Lung (tissue), 12 donors: ENCODE results near the gene LARGE1. TPM values are rescaled to one million over a fixed set of nuclear protein-coding genes. Genes with fewer than 3 reads are reported as not detected.

ENCODE experiments used
- ATAC-seq: fragments of 200-7000 bp; cut with Tn5 transposase; one replicate; pipeline ENCODE4 v1.9.1; 2020; ENCODE audit warnings: moderate number of reproducible peaks; ENCODE audit not compliant: insufficient read depth, low FRiP score
- DNase-seq, 3 donors: peaks; one replicate each; pipeline ENCODE4 v3.0.0-alpha.2; 2013 to 2017
- H3K27ac ChIP-seq, 2 donors: one replicate each; pipeline ENCODE4 v1.5.1; 2013; ENCODE audit warnings: mild to moderate bottlenecking in 2 of 2, moderate library complexity in 2 of 2, control low read depth in 1 of 2, inconsistent platforms in 1 of 2, low read depth in 1 of 2, low read length in 1 of 2
- H3K27me3 ChIP-seq, 3 donors: one replicate each; pipeline ENCODE4 v1.5.1; 2013; ENCODE audit warnings: low read length in 2 of 3; ENCODE audit not compliant: control insufficient read depth in 3 of 3, insufficient read depth in 3 of 3
- H3K36me3 ChIP-seq, 4 donors: one replicate each; pipeline ENCODE4 v1.5.1; 2013; ENCODE audit warnings: low read length in 4 of 4, mild to moderate bottlenecking in 1 of 4, moderate library complexity in 1 of 4; ENCODE audit not compliant: control insufficient read depth in 4 of 4, insufficient read depth in 4 of 4
- H3K4me1 ChIP-seq, 5 donors: one replicate each; pipeline ENCODE4 v1.5.1; 2013; ENCODE audit warnings: low read length in 5 of 5, mild to moderate bottlenecking in 2 of 5, moderate library complexity in 1 of 5; ENCODE audit not compliant: control insufficient read depth in 5 of 5, insufficient read depth in 5 of 5
- H3K4me3 ChIP-seq: one replicate; pipeline ENCODE4 v1.5.1; 2013; ENCODE audit warnings: mild to moderate bottlenecking, control low read depth, moderate library complexity
- H3K9ac ChIP-seq, 2 donors: one replicate each; pipeline ENCODE4 v1.5.1; 2013; ENCODE audit warnings: low read length in 2 of 2, control low read depth in 1 of 2; ENCODE audit not compliant: insufficient read depth in 1 of 2
- H3K9me3 ChIP-seq, 4 donors: one replicate each; pipeline ENCODE4 v1.5.1; 2013; ENCODE audit warnings: low read length in 3 of 4, mild to moderate bottlenecking in 1 of 4, moderate library complexity in 1 of 4; ENCODE audit not compliant: control insufficient read depth in 4 of 4, insufficient read depth in 3 of 4
- CTCF ChIP-seq: IDR thresholded peaks from 2 replicates; pipeline ENCODE4 v1.5.1; 2012; ENCODE audit warnings: mild to moderate bottlenecking; ENCODE audit errors: control extremely low read depth, extremely low read depth
- WGBS, 2 donors: extraction: QIAGEN DNeasy Blood & Tissue Kit; methylation state at CpG; one replicate each; pipeline ENCODE4 v1.1.7; 2013; 5-methylcytosine and 5-hydroxymethylcytosine counted together
- polyA plus RNA-seq, 2 donors: library from polyadenylated mRNA; stranded (reverse); fragments of 200-250 nt; gene quantifications; one replicate each; pipeline ENCODE4 v1.2.1, GENCODE V29; 2013
- total RNA-seq, 2 donors: library from RNA; depleted of rRNA in 1 of 2; stranded (reverse); fragments of >200 nt in 1 of 2; gene quantifications; one replicate each; pipeline ENCODE4 v1.2.1, GENCODE V29; 2014 to 2021
- donor health status: control.
- donor health status: control.
- donor health status: Bipolar disorder and iron deficiency.
- donor health status: healthy.
- donor health status: DM: yes; HTN: yes; CAD: no.

LARGE1 gene
- total and polyA plus RNA-seq, 4 donors: 2.9 to 41.1 (median 15.4) TPM

- Histone ChIP-seq H3K9ac (no peak overlapping the region), H3K27ac (peak overlapping the region in 1 of 2 donors; percentile 82), H3K36me3 (no peaks in the 10 kb centered on the region), H3K4me1 (peaks cover 0 to 15% (median 0%) of the 10 kb centered on the region in 5 donors), H3K27me3 (no peaks in the 10 kb centered on the region), H3K4me3 (no peak overlapping the region), H3K9me3 (peaks cover 0 to 6% (median 2%) of the 10 kb centered on the region in 4 donors)
- ATAC-seq: no peak
- 94 to 95% methylated on average over 5 of the region's 5 CpGs for WGBS, 2 donors
- no peak for TF ChIP-seq CTCF
- no peak for DNase-seq
These were observed 202.4 kb downstream of the LARGE1 start for GRCh38 chr22:33717694-33718396.

- TF ChIP-seq CTCF: no peak
- 92 to 95% methylated on average over 9 of the region's 9 CpGs for WGBS, 2 donors
- DNase-seq (no peak), ATAC-seq (no peak)
- Histone ChIP-seq H3K9ac (no peak overlapping the region), H3K4me3 (no peak overlapping the region), H3K27ac (no peak overlapping the region), H3K4me1 (peaks cover 0 to 15% (median 0%) of the 10 kb centered on the region in 5 donors), H3K27me3 (no peaks in the 10 kb centered on the region), H3K9me3 (peaks cover 0 to 6% (median 2%) of the 10 kb centered on the region in 4 donors), H3K36me3 (no peaks in the 10 kb centered on the region)
These were observed 204.9 kb downstream of the LARGE1 start for GRCh38 chr22:33715237-33715985.

- no peak overlapping the region for H3K27ac ChIP-seq
- no peak overlapping the region for H3K9ac ChIP-seq
- peaks cover 0 to 9% (median 0%) of the 10 kb centered on the region in 5 donors for H3K4me1 ChIP-seq
- no peak for DNase-seq
- peaks cover 0 to 8% (median 2%) of the 10 kb centered on the region in 4 donors for H3K9me3 ChIP-seq
- no peak for ATAC-seq
- H3K4me3 ChIP-seq: no peak overlapping the region
- WGBS, 2 donors: 67 to 76% methylated on average over 1 of the region's 1 CpG
- no peaks in the 10 kb centered on the region for H3K36me3 ChIP-seq
- H3K27me3 ChIP-seq: no peaks in the 10 kb centered on the region
- TF ChIP-seq CTCF: no peak
These were observed 209.9 kb downstream of the LARGE1 start for GRCh38 chr22:33710326-33710725.
